ENCODE data around the gene LEMD3.

DNA sequence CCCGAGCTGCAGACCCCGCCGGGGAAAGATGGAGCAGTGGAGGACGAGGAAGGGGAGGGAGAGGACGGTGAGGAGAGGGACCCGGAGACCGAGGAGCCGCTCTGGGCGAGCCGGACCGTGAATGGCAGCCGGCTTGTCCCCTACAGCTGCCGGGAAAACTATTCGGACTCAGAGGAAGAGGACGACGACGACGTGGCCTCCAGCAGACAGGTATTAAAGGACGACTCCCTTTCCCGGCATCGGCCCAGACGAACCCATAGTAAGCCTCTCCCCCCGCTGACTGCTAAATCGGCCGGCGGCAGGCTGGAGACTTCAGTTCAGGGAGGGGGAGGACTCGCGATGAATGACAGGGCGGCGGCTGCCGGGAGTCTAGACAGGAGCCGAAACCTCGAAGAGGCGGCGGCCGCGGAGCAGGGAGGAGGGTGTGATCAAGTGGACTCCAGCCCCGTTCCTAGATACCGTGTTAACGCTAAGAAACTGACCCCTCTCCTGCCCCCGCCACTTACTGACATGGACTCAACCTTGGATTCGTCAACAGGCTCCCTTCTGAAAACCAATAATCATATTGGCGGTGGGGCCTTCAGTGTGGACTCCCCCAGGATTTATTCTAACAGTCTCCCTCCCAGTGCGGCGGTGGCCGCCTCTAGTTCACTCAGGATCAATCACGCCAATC lies 962 bp downstream of the LEMD3 start:
- TF ChIP-seq POLR2A (IDR thresholded peaks at IDR 0.05) = peak in 1 of 4 donors; percentile 33
- TF ChIP-seq, protein P1, sequence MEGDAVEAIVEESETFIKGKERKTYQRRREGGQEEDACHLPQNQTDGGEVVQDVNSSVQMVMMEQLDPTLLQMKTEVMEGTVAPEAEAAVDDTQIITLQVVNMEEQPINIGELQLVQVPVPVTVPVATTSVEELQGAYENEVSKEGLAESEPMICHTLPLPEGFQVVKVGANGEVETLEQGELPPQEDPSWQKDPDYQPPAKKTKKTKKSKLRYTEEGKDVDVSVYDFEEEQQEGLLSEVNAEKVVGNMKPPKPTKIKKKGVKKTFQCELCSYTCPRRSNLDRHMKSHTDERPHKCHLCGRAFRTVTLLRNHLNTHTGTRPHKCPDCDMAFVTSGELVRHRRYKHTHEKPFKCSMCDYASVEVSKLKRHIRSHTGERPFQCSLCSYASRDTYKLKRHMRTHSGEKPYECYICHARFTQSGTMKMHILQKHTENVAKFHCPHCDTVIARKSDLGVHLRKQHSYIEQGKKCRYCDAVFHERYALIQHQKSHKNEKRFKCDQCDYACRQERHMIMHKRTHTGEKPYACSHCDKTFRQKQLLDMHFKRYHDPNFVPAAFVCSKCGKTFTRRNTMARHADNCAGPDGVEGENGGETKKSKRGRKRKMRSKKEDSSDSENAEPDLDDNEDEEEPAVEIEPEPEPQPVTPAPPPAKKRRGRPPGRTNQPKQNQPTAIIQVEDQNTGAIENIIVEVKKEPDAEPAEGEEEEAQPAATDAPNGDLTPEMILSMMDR (IDR thresholded peaks at IDR 0.05) = no peak

All from esophagus squamous epithelium (tissue), 4 donors.